Caco-2 (cell line): ENCODE measurements around the gene SMOC2. TPM values are rescaled to one million over a fixed set of nuclear protein-coding genes. Genes with fewer than 3 reads are reported as not detected.

Source experiments
- BruUV-seq: library from RNA; stranded (reverse); fragments of 400-500 nt; replicated peaks from 2 replicates; lab custom pipeline; 2021; lab: Mats Ljungman, UMichigan
- CTCF ChIA-PET: fragments of 300-600 bp; sonication (Branson Sonifier 250); formaldehyde crosslinking; loops from one replicate; lab custom pipeline; 2022; ENCODE audit warnings: antibody characterized with exemption; lab: Charles Lee
- POLR2A ChIA-PET: fragments of 300-600 bp; sonication (Branson Sonifier 250); formaldehyde crosslinking; loops from one replicate; lab custom pipeline; 2022; ENCODE audit warnings: antibody characterized with exemption; lab: Charles Lee
- DNase-seq, 2 experiments: peaks; one replicate each; pipeline versions ENCODE4 v3.0.0 to v3.0.0-alpha.2; 2020 to 2022
- H3K27me3 ChIP-seq: replicated peaks from 2 replicates; pipeline ENCODE4 v1.6.0; 2011; ENCODE audit warnings: low read length; ENCODE audit not compliant: control insufficient read depth, insufficient read depth
- H3K36me3 ChIP-seq: 2 replicates; pipeline ENCODE4 v1.5.1; 2011; ENCODE audit warnings: low read length; ENCODE audit not compliant: control insufficient read depth, insufficient read depth
- H3K4me1 ChIP-seq: fragments of 250-450 bp; sonication (Bioruptor Pico); 2 replicates; pipeline ENCODE4 v1.5.1; 2020; ENCODE audit warnings: mild to moderate bottlenecking
- H3K4me3 ChIP-seq: 2 replicates; pipeline ENCODE4 v1.5.1; 2011; ENCODE audit warnings: low read depth, mild to moderate bottlenecking, control low read depth, low read length
- H3K9me3 ChIP-seq: fragments of 250-450 bp; sonication (Bioruptor Pico); 2 replicates; pipeline ENCODE4 v1.5.1; 2020; ENCODE audit warnings: mild to moderate bottlenecking, moderate library complexity
- H3K27ac Mint-ChIP-seq: one replicate; pipeline ENCODE4 v1.8.0; 2022; ENCODE audit warnings: mixed read lengths; ENCODE audit not compliant: unreplicated experiment
- H3K27me3 Mint-ChIP-seq: one replicate; pipeline ENCODE4 v1.8.0; 2022; ENCODE audit warnings: mixed read lengths; ENCODE audit not compliant: insufficient read depth, unreplicated experiment
- H3K36me3 Mint-ChIP-seq: one replicate; pipeline ENCODE4 v1.8.0; 2022; ENCODE audit warnings: mild to moderate bottlenecking, mixed read lengths; ENCODE audit not compliant: insufficient read depth, unreplicated experiment
- H3K4me1 Mint-ChIP-seq: one replicate; pipeline ENCODE4 v1.8.0; 2022; ENCODE audit warnings: low read depth, mixed read lengths; ENCODE audit not compliant: unreplicated experiment
- H3K4me3 Mint-ChIP-seq: one replicate; pipeline ENCODE4 v1.8.0; 2022; ENCODE audit warnings: mild to moderate bottlenecking, moderate library complexity, mixed read lengths; ENCODE audit not compliant: unreplicated experiment
- H3K9me3 Mint-ChIP-seq: one replicate; pipeline ENCODE4 v1.8.0; 2022; ENCODE audit warnings: mixed read lengths; ENCODE audit not compliant: unreplicated experiment
- CTCF ChIP-seq, 2 experiments: fragments of 200-600 bp in 1 of 2; IDR thresholded peaks; 1 replicate in 1 of 2; 2 replicates in 1 of 2; pipeline versions ENCODE4 v1.5.1 to v1.8.0; 2011 to 2022; ENCODE audit warnings: antibody characterized with exemption in 1 of 2, control low read depth in 1 of 2, inconsistent platforms in 1 of 2, low read depth in 1 of 2, low read length in 1 of 2, mild to moderate bottlenecking in 1 of 2, moderate library complexity in 1 of 2; ENCODE audit not compliant: insufficient read depth in 1 of 2, severe bottlenecking in 1 of 2, unreplicated experiment in 1 of 2
- intact Hi-C: fragments of 100-400 bp; cut with micrococcal nuclease; formaldehyde crosslinking; loops from one replicate; pipeline ENCODE4 v1.10.0; 2022; ENCODE audit not compliant: unreplicated experiment
- total RNA-seq: library from RNA; stranded (reverse); gene quantifications from 2 replicates; pipeline ENCODE4 v1.2.3, GENCODE V29; 2022

The SMOC2 gene
- total RNA-seq, 1 experiment from 2014 or later, result 2.8 TPM

GRCh38 chr6:168686029-168686738 lies 245.2 kb downstream of the SMOC2 start:
- no peak overlapping the region for H3K27ac Mint-ChIP-seq

DNA sequence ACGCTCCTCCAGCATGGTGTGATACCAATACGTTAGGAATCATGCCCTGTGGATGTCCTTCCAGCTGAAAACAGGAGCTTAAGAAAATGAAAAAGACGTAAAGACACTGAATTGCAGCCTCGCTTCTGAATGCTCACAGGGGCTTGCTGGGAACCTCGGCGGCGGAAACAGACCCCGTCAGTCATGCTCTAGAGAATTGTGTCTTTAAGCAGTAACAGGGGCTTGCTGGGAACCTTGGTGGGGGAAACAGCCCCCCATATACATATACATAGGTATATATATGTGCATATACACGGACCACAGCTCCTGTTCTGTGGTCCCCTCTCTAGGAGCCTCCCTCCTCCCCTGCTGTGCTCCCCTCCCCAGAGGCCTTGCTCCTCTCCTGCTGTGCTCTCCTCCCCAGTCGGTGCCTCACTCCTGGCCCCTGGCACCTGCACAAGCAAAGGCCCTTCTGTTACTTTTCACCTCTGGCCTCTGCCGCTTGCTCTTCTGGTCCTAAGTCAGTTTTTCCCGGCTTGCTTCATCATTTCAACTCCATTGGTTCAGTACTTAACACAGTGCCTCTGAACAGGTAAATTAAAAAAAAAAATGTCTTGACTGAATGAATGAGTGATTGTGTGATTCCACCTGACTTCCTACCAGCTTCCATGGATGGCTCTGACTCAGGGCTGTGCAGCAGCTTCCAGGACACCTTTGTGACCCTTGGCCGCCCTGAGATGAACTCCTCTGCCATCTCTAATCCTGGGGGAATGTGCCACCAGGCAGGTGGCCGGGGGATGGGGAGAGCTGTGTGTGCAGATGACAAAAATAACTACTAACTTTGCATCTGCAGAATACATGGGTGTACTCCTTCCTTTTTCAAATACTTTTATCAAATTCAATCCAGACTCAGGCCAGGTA lies 246.1 kb downstream of the SMOC2 start:
- POLR2A ChIA-PET, result no interaction called here
- CTCF ChIA-PET, result no interaction called here
- intact Hi-C loops, result loop anchor here (1.0 to 2.0 kb wide), 2 partner anchors 14 to 46 kb away; no protein-coding TSS in a partner anchor
- TF ChIP-seq CTCF (IDR thresholded peaks at IDR 0.05; ENCODE audit: insufficient read depth in 1 of 2, low read depth in 1 of 2, low read length in 1 of 2, severe bottlenecking in 1 of 2, unreplicated experiment in 1 of 2), result no peak
- Histone ChIP-seq H3K4me3 (no peak overlapping the region), H3K36me3 (no peaks in the 10 kb centered on the region), H3K9me3 (no peaks in the 10 kb centered on the region), H3K4me1 (peaks cover 37% of the 10 kb centered on the region), H3K27me3 (no peaks in the 10 kb centered on the region)
- peaks cover 22% of the 10 kb centered on the region for H3K4me1 Mint-ChIP-seq
- no TSS peak for BruUV-seq
- peak; percentile 63 to 76 for DNase-seq
- H3K36me3 Mint-ChIP-seq, result no peaks in the 10 kb centered on the region
- H3K9me3 Mint-ChIP-seq, result no peaks in the 10 kb centered on the region
- H3K27ac Mint-ChIP-seq, result peak overlapping the region; percentile 86
- no peaks in the 10 kb centered on the region for H3K27me3 Mint-ChIP-seq
- H3K4me3 Mint-ChIP-seq, result peak overlapping the region; percentile 49

More at GRCh38 chr6:168686029-168686738, 245.2 kb downstream of the SMOC2 start:
- BruUV-seq, result no TSS peak
- ChIA-PET POLR2A (no interaction called here), CTCF (no interaction called here)
- H3K4me3 ChIP-seq, result no peak overlapping the region
- H3K36me3 ChIP-seq, result no peaks in the 10 kb centered on the region
- H3K27me3 Mint-ChIP-seq, result no peaks in the 10 kb centered on the region
- intact Hi-C loops, result loop anchor here (2.0 kb wide), 1 partner anchor 13 kb away; no protein-coding TSS in a partner anchor
- peaks cover 22% of the 10 kb centered on the region for H3K4me1 Mint-ChIP-seq
- no peak for DNase-seq
- H3K9me3 ChIP-seq, result no peaks in the 10 kb centered on the region
- no peak for TF ChIP-seq CTCF (IDR thresholded peaks at IDR 0.05; ENCODE audit: insufficient read depth in 1 of 2, low read depth in 1 of 2, low read length in 1 of 2, severe bottlenecking in 1 of 2, unreplicated experiment in 1 of 2)
- peaks cover 37% of the 10 kb centered on the region for H3K4me1 ChIP-seq
- no peak overlapping the region for H3K4me3 Mint-ChIP-seq
- H3K36me3 Mint-ChIP-seq, result no peaks in the 10 kb centered on the region
- H3K27me3 ChIP-seq, result no peaks in the 10 kb centered on the region
- H3K9me3 Mint-ChIP-seq, result no peaks in the 10 kb centered on the region

GRCh38 chr6:168690271-168690670 lies 249.3 kb downstream of the SMOC2 start:
- H3K27ac Mint-ChIP-seq, result no peak overlapping the region
- POLR2A ChIA-PET, result no interaction called here
- no peak overlapping the region for H3K4me3 Mint-ChIP-seq
- DNase-seq, result no peak
- no TSS peak for BruUV-seq
- no peak for TF ChIP-seq CTCF (IDR thresholded peaks at IDR 0.05; ENCODE audit: insufficient read depth in 1 of 2, low read depth in 1 of 2, low read length in 1 of 2, severe bottlenecking in 1 of 2, unreplicated experiment in 1 of 2)
- H3K27me3 Mint-ChIP-seq, result no peaks in the 10 kb centered on the region
- Histone ChIP-seq H3K27me3 (no peaks in the 10 kb centered on the region), H3K36me3 (no peaks in the 10 kb centered on the region), H3K9me3 (no peaks in the 10 kb centered on the region), H3K4me1 (peaks cover 37% of the 10 kb centered on the region), H3K4me3 (no peak overlapping the region)
- intact Hi-C loops, result no loop called here
- H3K9me3 Mint-ChIP-seq, result no peaks in the 10 kb centered on the region
- no peaks in the 10 kb centered on the region for H3K36me3 Mint-ChIP-seq
- peaks cover 22% of the 10 kb centered on the region for H3K4me1 Mint-ChIP-seq
- CTCF ChIA-PET, result no interaction called here
